ENCODE data around the gene TSHZ3. TPM values are rescaled to one million over a fixed set of nuclear protein-coding genes. Genes with fewer than 3 reads are reported as not detected.
A peak's percentile ranks its signal among the peaks of the same experiment; 100 is the strongest.

TSHZ3 gene
- polyA plus RNA-seq, 6 donors from 2014 or later, result not detected

DNA sequence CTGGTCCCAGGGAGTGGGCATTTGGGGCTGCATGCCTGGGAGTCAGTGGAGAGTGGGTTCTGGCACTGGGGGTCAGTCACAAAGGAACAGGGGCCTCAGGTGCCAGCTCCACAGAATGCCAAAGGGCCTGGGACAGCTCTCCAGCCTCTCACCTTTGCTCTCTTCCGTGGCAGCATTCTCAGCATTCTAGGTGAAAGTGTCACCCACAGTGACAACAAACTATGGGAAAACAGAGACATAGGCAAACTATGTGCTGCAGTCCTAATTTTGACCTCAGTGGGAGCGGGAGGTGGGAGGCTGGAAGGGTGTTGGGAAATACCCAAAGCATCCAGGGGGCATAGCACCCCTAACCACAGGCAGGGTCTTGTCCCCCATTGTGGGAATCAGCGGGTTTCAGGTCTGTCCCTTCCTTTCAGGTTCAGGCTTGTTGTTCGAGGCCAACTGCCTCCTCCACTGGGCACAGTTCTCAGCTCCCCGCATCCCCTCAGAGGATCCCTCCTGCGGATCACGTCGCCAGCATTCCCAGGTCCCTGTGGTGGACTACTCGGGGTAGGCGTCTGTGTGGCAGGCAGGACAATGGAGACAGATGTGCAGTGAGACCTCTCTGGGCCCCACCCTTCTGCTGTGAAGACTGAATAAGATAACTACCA, 52.4 kb downstream of the TSHZ3 start:
- Mint-ChIP-seq H3K27me3 (no peaks in the 10 kb centered on the region), H3K4me1 (no peaks in the 10 kb centered on the region), H3K9me3 (peaks cover 0 to 15% (median 0%) of the 10 kb centered on the region in 7 donors), H3K36me3 (no peaks in the 10 kb centered on the region), H3K27ac (no peak overlapping the region), H3K4me3 (no peak overlapping the region)
- DNase-seq (no peak), ATAC-seq (ENCODE audit: low read depth in 2 of 2) (no peak)

DNA sequence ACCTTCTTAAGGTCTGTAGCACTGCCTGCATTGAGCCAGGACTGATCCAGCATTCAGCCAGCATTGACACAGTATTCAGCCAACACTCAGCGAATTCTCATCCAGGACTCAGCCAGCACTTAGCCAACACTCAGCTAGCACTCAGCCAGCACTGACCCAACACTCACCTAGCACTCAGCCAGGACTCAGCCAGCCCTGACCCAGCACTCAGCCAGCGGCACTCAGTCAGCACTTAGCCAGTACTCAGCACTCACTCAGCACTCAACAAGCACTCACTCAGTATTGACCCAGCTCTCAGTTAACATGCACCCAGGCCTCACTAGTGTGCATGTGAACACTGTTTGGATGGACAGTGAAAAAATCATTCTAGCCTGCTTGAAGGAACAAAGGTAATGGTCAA, 55.0 kb downstream of the TSHZ3 start:
- ATAC-seq (ENCODE audit: low read depth in 2 of 2), result no peak
- Mint-ChIP-seq H3K36me3 (no peaks in the 10 kb centered on the region), H3K27me3 (no peaks in the 10 kb centered on the region), H3K27ac (peak overlapping the region in 1 of 6 donors; percentile 75), H3K9me3 (peaks cover 0 to 15% (median 3%) of the 10 kb centered on the region in 7 donors), H3K4me3 (no peak overlapping the region), H3K4me1 (no peaks in the 10 kb centered on the region)
- no peak for DNase-seq

DNA sequence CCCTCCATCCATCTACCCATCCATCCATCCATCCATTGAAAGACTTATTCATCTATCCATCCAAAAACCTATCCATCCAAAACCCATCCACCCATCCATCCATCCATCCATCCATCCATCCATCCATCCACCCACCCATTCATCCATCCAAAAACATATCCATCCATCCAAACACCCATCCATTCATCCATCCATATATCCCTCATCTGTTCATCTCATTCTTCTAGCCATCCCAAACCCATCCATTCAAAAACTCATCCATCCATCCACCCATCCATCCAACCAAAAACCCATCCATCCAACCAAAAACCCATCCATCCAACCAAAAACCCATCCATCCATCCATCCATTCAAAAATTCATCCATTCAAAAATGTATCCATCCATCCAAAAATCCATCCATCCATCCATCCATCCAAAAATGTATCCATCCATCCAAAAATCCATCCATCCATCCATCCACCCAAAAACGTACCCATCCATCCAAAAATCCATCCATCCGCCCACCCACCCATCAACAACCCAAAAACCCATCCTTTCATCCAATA, 56.5 kb downstream of the TSHZ3 start:
- no peak for ATAC-seq (ENCODE audit: low read depth in 2 of 2)
- no peak overlapping the region for H3K27ac Mint-ChIP-seq
- DNase-seq, result no peak
- H3K4me3 Mint-ChIP-seq, result no peak overlapping the region
- no peaks in the 10 kb centered on the region for H3K4me1 Mint-ChIP-seq
- peaks cover 0 to 15% (median 3%) of the 10 kb centered on the region in 7 donors for H3K9me3 Mint-ChIP-seq
- H3K36me3 Mint-ChIP-seq, result no peaks in the 10 kb centered on the region
- H3K27me3 Mint-ChIP-seq, result no peaks in the 10 kb centered on the region

DNA sequence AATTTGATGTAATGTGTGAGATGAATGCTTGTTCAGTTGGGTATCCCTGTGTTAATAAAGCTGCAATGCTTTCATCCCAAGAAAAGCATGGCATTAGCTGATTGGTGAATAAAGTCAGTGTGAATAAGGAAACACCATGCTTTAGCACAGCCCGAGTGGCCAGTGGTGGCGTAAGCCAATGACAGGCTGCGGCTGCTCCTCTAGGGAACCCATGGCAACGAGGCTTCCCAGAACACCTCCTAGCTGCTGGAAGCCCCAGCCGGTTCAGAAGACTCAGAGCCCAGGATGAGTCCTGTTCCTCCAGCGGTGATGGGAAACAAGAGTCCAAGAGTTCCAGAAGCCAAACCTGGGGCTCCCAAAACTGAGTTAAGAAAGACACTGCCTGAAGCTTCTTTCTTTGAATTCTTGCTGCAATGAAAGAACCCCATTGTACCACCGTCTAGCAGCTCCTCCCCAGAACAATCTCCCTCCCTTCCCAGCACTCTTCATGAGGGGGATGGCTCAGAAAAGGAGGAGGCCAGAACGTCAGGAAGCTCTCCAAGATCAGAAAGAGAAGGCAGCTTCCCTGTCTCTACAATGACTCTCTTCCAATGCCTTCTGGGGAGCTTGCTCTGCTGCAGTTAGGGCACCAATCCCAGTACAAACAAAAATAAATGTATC, 58.2 kb downstream of the TSHZ3 start:
- Mint-ChIP-seq H3K36me3 (no peaks in the 10 kb centered on the region), H3K27ac (no peak overlapping the region), H3K27me3 (no peaks in the 10 kb centered on the region), H3K4me1 (no peaks in the 10 kb centered on the region), H3K4me3 (no peak overlapping the region), H3K9me3 (peaks cover 0 to 20% (median 3%) of the 10 kb centered on the region in 7 donors)
- ATAC-seq (ENCODE audit: low read depth in 2 of 2), result no peak
- no peak for DNase-seq

DNA sequence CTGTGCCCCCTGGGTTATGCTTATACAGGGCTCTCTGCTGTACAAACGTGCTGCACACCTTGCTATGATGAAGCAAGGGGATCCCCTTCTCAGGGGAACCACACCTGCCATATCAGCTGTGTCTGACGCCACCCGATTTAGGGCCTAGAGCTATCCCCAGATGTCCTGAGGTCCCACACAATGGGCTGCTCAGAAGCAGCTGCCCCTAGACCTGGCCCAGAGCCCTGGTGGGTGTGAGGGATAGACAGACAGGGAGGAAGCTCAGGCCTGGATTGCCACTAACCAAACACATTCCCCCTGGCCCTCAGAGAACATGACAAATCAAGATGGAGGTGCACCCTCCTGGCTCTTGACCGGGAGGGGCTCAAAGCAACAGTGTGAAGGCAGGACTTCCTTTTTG, 59.3 kb downstream of the TSHZ3 start:
- no peaks in the 10 kb centered on the region for H3K27me3 Mint-ChIP-seq
- no peaks in the 10 kb centered on the region for H3K36me3 Mint-ChIP-seq

DNA sequence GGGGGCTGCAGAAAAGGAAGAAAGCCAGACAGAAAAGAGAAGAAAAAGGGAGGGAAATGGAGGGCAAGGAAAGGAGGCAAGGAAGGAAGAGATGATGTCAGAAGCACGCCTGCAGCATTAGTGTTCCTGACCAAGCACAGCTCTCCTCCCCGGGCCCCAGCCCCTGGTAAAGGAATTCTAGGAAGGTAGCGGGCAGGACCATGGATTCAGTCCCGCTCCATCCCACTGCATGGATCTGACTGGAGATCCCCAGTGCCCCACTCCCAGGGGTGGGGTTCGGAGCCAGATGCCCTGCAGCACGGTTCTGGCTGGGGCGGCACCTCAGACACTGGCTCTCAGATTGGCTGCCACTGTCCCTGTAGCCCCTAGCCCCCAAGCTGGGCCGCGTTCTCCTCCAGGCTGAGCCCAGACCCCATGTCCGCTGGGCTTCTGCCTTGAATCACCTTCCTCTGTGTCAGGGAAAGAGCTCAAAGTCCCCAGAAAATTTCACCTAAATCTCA, 59.8 kb downstream of the TSHZ3 start:
- H3K9me3 Mint-ChIP-seq, result peaks cover 0 to 20% (median 3%) of the 10 kb centered on the region in 7 donors
- no peaks in the 10 kb centered on the region for H3K27me3 Mint-ChIP-seq
- H3K36me3 Mint-ChIP-seq, result no peaks in the 10 kb centered on the region
- ATAC-seq (ENCODE audit: low read depth in 2 of 2) (no peak), DNase-seq (no peak)
- H3K4me1 Mint-ChIP-seq, result no peaks in the 10 kb centered on the region
- no peak overlapping the region for H3K27ac Mint-ChIP-seq
- H3K4me3 Mint-ChIP-seq, result no peak overlapping the region

More for the DNA sequence above, 59.3 kb downstream of the TSHZ3 start:
- Mint-ChIP-seq H3K27ac (no peak overlapping the region), H3K4me3 (no peak overlapping the region), H3K9me3 (peaks cover 0 to 20% (median 3%) of the 10 kb centered on the region in 7 donors), H3K4me1 (no peaks in the 10 kb centered on the region)
- ATAC-seq (ENCODE audit: low read depth in 2 of 2), result no peak
- no peak for DNase-seq

DNA sequence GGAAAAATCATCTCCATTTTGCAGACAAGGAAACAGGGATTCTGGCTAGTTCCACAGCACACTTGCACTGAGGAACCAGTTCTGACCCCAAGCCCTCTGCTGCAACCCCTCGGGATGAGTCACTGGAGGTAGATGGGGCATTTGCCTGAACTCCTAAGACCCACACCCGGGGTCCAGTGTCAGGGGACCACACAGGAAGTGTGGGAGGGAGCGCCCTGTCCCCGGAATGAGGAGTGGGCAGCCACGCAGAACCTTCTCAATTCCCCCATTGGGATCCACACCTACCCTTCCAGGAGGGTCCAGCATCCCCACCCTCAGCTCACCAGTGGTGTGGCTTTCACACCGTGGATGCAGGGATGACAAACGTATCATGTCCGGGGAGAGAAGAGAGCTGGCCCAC, 62.7 kb downstream of the TSHZ3 start:
- H3K27ac Mint-ChIP-seq, result no peak overlapping the region
- no peak for ATAC-seq (ENCODE audit: low read depth in 2 of 2)

DNA sequence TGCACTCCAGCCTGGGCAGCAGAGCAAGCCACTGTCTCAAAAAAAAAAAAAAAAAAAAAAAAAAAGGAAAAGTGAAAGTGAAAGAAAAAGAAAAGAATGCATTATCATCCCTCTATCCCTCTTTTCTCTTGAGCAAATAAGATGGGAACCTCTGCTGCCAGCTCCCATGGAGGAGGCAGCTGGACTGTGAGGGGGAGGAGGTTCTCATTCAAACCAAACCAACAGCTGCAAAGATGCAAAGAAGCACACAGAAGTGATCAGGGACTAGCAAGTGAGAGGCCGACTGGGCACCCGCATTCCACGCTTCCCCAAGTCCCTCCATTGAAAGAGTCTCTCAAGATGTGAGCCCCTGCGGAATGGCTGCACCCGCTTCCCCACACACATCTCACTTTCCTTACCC, 63.5 kb downstream of the TSHZ3 start:
- Mint-ChIP-seq H3K27ac (peak overlapping the region in 2 of 6 donors; percentile 10 to 47), H3K4me1 (no peaks in the 10 kb centered on the region), H3K4me3 (no peak overlapping the region), H3K36me3 (no peaks in the 10 kb centered on the region), H3K9me3 (peaks cover 0 to 5% (median 2%) of the 10 kb centered on the region in 7 donors), H3K27me3 (no peaks in the 10 kb centered on the region)
- ATAC-seq (ENCODE audit: low read depth in 2 of 2) (no peak), DNase-seq (no peak)

More for the DNA sequence above, 62.7 kb downstream of the TSHZ3 start:
- Mint-ChIP-seq H3K36me3 (no peaks in the 10 kb centered on the region), H3K4me3 (no peak overlapping the region), H3K27me3 (no peaks in the 10 kb centered on the region), H3K4me1 (no peaks in the 10 kb centered on the region), H3K9me3 (peaks cover 0 to 5% (median under 1%) of the 10 kb centered on the region in 7 donors)
- no peak for DNase-seq

DNA sequence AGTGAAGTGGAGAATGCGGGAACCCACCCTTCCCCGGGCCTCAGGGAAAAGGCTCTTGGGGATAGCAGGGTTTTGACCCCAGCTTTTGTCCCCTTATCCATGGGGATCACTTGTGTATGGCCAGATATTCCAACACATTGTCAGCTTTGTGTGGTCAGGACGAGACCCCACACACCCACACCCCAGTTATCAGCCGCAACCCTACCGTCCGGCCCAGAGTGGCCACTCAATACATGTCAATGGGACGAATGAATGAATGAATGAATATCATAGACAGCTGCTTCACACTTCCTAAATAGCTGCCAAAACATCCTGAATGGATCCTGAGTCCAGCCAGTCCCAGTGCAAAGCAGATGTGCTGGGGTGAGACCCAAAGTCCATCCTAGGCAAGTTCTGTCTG, 64.6 kb downstream of the TSHZ3 start:
- peaks cover 0 to 5% (median 0%) of the 10 kb centered on the region in 7 donors for H3K9me3 Mint-ChIP-seq
- no peaks in the 10 kb centered on the region for H3K4me1 Mint-ChIP-seq
- no peak for ATAC-seq (ENCODE audit: low read depth in 2 of 2)
- H3K27ac Mint-ChIP-seq, result no peak overlapping the region
- H3K4me3 Mint-ChIP-seq, result no peak overlapping the region
- DNase-seq, result no peak
- no peaks in the 10 kb centered on the region for H3K27me3 Mint-ChIP-seq
- H3K36me3 Mint-ChIP-seq, result no peaks in the 10 kb centered on the region

DNA sequence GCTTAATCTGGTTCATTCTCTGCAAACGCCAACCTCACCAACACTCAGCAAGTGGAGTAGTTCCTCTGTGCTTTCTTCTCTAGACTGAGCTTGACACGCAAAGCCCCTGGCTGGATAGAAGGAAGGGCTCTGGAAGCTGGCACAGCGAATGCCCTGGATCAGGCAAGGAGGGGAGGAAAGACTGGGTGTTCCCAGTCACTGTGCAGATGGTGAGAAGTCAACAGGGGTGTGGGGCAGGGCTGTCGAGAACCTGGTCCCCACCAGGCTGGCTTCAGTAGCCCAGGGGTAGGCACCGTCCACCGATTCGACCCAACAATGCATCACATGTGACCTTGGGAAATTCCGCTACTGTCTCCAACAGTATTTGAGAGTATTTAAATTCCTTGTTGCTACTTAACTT, 65.5 kb downstream of the TSHZ3 start:
- no peak for DNase-seq
- Mint-ChIP-seq H3K4me3 (no peak overlapping the region), H3K27me3 (no peaks in the 10 kb centered on the region), H3K4me1 (no peaks in the 10 kb centered on the region), H3K36me3 (no peaks in the 10 kb centered on the region), H3K27ac (no peak overlapping the region), H3K9me3 (peaks cover 0 to 5% (median 0%) of the 10 kb centered on the region in 7 donors)
- no peak for ATAC-seq (ENCODE audit: low read depth in 2 of 2)

DNA sequence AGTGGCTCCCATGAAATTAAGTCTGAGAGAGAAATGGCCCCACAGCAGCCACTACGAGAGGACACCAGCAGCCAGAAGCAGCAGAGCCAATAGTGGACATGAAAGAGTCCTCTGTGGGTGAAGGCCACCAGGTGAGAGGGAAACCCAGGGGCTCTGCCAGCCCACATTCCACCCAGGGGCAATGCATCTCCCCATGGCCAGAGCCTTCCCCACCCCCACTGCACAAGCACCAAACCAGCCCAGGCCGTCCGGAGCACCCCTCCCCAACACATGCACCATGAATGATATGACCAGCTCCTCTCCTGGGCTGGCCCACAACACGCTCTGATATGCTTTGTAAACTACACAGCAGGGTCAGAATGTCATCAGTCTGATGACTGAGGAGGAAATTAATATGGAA, 66.9 kb downstream of the TSHZ3 start:
- H3K36me3 Mint-ChIP-seq, result no peaks in the 10 kb centered on the region
- no peak overlapping the region for H3K27ac Mint-ChIP-seq
- ATAC-seq (ENCODE audit: low read depth in 2 of 2), result no peak
- H3K4me3 Mint-ChIP-seq, result no peak overlapping the region
- peaks cover 0 to 3% (median 0%) of the 10 kb centered on the region in 7 donors for H3K9me3 Mint-ChIP-seq
- H3K4me1 Mint-ChIP-seq, result no peaks in the 10 kb centered on the region
- DNase-seq, result no peak
- H3K27me3 Mint-ChIP-seq, result no peaks in the 10 kb centered on the region

DNA sequence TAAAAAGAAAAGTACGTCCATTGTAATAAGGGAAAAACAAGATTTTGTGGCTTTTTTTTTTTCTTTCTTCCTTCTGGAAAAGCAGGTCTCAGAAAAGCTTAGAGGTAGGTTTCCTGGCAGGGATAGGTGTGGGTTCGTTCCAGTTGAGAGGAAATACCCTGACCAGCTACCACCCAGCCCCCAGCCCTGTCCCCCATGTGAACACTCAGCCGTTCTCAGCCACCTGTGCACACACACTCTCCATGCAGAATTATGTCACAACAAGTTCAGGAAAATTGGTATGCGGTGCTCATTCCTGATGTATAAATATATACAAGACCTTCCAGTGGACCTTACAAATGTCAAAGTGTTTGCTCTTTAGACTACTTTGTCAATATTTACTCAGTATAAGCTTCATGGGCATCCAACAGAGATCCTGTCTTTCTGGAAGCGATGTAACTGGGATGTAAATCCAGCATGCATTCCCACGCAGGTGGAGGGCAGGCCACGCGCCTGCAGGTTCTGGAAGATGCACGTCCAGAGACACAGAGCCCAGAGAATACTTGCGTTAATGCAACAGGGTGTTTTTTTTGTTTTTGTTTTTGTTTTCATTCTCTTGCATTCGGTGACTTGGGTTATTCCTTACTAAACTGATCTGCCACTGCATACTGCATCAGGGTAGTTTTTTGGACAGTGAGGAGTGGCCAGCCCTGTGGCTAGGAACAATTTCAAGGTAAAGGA, 68.8 kb downstream of the TSHZ3 start:
- ATAC-seq (ENCODE audit: low read depth in 2 of 2), result no peak
- no peak overlapping the region for H3K4me3 Mint-ChIP-seq

DNA sequence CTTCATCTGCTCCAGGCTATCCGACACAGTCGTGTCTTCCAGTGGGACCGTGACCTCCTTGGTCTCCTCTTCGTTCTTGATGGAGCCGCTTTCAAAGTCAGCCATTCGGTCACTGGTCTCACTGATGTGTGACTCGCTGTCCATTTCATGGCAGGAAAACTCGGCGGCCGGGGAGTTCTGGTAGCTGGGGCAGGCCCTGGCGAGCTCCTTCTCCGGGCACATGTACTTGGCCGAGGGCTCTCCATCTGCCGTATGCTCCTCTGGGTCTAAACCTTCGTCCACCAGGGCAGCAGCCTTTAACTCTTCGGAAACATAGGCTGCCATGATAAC, 69.8 kb downstream of the TSHZ3 start:
- ATAC-seq (ENCODE audit: low read depth in 2 of 2) (no peak), DNase-seq (no peak)
- H3K36me3 Mint-ChIP-seq, result no peaks in the 10 kb centered on the region
- no peak overlapping the region for H3K4me3 Mint-ChIP-seq
- H3K27me3 Mint-ChIP-seq, result no peaks in the 10 kb centered on the region
- H3K4me1 Mint-ChIP-seq, result no peaks in the 10 kb centered on the region
- no peak overlapping the region for H3K27ac Mint-ChIP-seq
- H3K9me3 Mint-ChIP-seq, result peaks cover 0 to 2% (median 0%) of the 10 kb centered on the region in 7 donors

More for the DNA sequence above, 68.8 kb downstream of the TSHZ3 start:
- H3K4me1 Mint-ChIP-seq, result no peaks in the 10 kb centered on the region
- H3K9me3 Mint-ChIP-seq, result peaks cover 0 to 2% (median 0%) of the 10 kb centered on the region in 7 donors
- H3K36me3 Mint-ChIP-seq, result no peaks in the 10 kb centered on the region
- DNase-seq, result no peak
- H3K27me3 Mint-ChIP-seq, result no peaks in the 10 kb centered on the region
- H3K27ac Mint-ChIP-seq, result no peak overlapping the region

Measured in naive B cell (primary cell).